ENCODE results near the gene HSD17B1. TPM values are rescaled to one million over a fixed set of nuclear protein-coding genes. Genes with fewer than 3 reads are reported as not detected.

HSD17B1 gene
- total and polyA plus RNA-seq, 7 donors: 0.16 to 5.3 (median 1.4) TPM

GRCh38 chr17:42518755-42519545 lies 33.8 kb upstream of the HSD17B1 start:
- H3K4me1 ChIP-seq: peaks cover 0 to 75% (median 73%) of the 10 kb centered on the region in 4 donors

GRCh38 chr17:42519546-42520491 lies 32.9 kb upstream of the HSD17B1 start:
- H3K27me3 ChIP-seq: no peaks in the 10 kb centered on the region

More at GRCh38 chr17:42518755-42519545, 33.8 kb upstream of the HSD17B1 start:
- TF ChIP-seq POLR2AphosphoS5 (IDR thresholded peaks at IDR 0.05): peak in 1 of 4 donors; percentile 4
- no peak for TF ChIP-seq POLR2A (IDR thresholded peaks at IDR 0.05)
- TF ChIP-seq EP300 (IDR thresholded peaks at IDR 0.05): no peak
- TF ChIP-seq CTCF (IDR thresholded peaks at IDR 0.05): no peak
- Histone ChIP-seq H3K9me3 (no peaks in the 10 kb centered on the region), H3K27me3 (no peaks in the 10 kb centered on the region), H3K4me3 (no peak overlapping the region), H3K27ac (peak overlapping the region; percentile 95 to 98 (median 98)), H3K36me3 (peaks cover 4 to 24% (median 8%) of the 10 kb centered on the region in 4 donors)
- WGBS, 2 donors: 11 to 36% methylated on average over 6 of the region's 6 CpGs
- peak; percentile 74 for DNase-seq
- intact Hi-C loops (cut with DNase I): loop anchor here (2.0 to 5.0 kb wide), 2 partner anchors 98 to 197 kb away; no protein-coding TSS in a partner anchor

GRCh38 chr17:42520540-42520951 lies 32.2 kb upstream of the HSD17B1 start:
- no peak for TF ChIP-seq CTCF (IDR thresholded peaks at IDR 0.05)
- H3K4me1 ChIP-seq: peaks cover 0 to 75% (median 73%) of the 10 kb centered on the region in 4 donors
- H3K27ac ChIP-seq: peak overlapping the region; percentile 95 to 98 (median 98)
- no peaks in the 10 kb centered on the region for H3K9me3 ChIP-seq
- peaks cover 0 to 13% (median 0%) of the 10 kb centered on the region in 4 donors for H3K36me3 ChIP-seq
- no peaks in the 10 kb centered on the region for H3K27me3 ChIP-seq
- no peak for DNase-seq
- WGBS, 2 donors: 59 to 63% methylated on average over 9 of the region's 9 CpGs
- no peak overlapping the region for H3K4me3 ChIP-seq
- intact Hi-C loops (cut with DNase I): no loop called here

More at GRCh38 chr17:42519546-42520491, 32.9 kb upstream of the HSD17B1 start:
- WGBS, 2 donors: 20 to 53% methylated on average over 12 of the region's 12 CpGs
- Histone ChIP-seq H3K4me1 (peaks cover 0 to 75% (median 73%) of the 10 kb centered on the region in 4 donors), H3K9me3 (no peaks in the 10 kb centered on the region), H3K27ac (peak overlapping the region; percentile 95 to 98 (median 98)), H3K36me3 (peaks cover 0 to 15% (median 0%) of the 10 kb centered on the region in 4 donors), H3K4me3 (no peak overlapping the region)
- intact Hi-C loops (cut with DNase I): loop anchor here (2.0 to 5.0 kb wide), 2 partner anchors 99 to 198 kb away; no protein-coding TSS in a partner anchor
- no peak for TF ChIP-seq CTCF (IDR thresholded peaks at IDR 0.05)
- TF ChIP-seq POLR2AphosphoS5 (IDR thresholded peaks at IDR 0.05): peak; percentile 71 to 84 (median 76)
- TF ChIP-seq POLR2A (IDR thresholded peaks at IDR 0.05): no peak
- TF ChIP-seq EP300 (IDR thresholded peaks at IDR 0.05): peak in 2 of 4 donors; percentile 59 to 72
- peak; percentile 99 for DNase-seq

- H3K4me3 ChIP-seq: no peak overlapping the region
- no peak for DNase-seq
- intact Hi-C loops (cut with DNase I): no loop called here
These were observed 31.7 kb upstream of the HSD17B1 start for GRCh38 chr17:42521036-42521435.

More at GRCh38 chr17:42521036-42521435, 31.7 kb upstream of the HSD17B1 start:
- TF ChIP-seq CTCF (IDR thresholded peaks at IDR 0.05) (no peak), EP300 (IDR thresholded peaks at IDR 0.05) (no peak), POLR2AphosphoS5 (IDR thresholded peaks at IDR 0.05) (no peak), POLR2A (IDR thresholded peaks at IDR 0.05) (no peak)
- peak overlapping the region; percentile 95 to 98 (median 98) for H3K27ac ChIP-seq
- peaks cover 0 to 10% (median 0%) of the 10 kb centered on the region in 4 donors for H3K36me3 ChIP-seq
- H3K9me3 ChIP-seq: no peaks in the 10 kb centered on the region
- H3K27me3 ChIP-seq: no peaks in the 10 kb centered on the region
- WGBS, 2 donors: 78 to 83% methylated on average over 8 of the region's 8 CpGs
- H3K4me1 ChIP-seq: peaks cover 0 to 76% (median 74%) of the 10 kb centered on the region in 4 donors

Data from sigmoid colon (tissue), 7 donors.